ENCODE data around the gene NSD1. TPM values are rescaled to one million over a fixed set of nuclear protein-coding genes. Genes with fewer than 3 reads are reported as not detected.
A peak's percentile ranks its signal among the peaks of the same experiment; 100 is the strongest.

The NSD1 gene
- total RNA-seq, 2 donors from 2014 or later, result 40.6 to 44.2 TPM

- intact Hi-C loops (cut with DNase I), result no loop called here
- ATAC-seq (no peak), DNase-seq (no peak)
Observed at GRCh38 chr5:177189416-177189815, 55.8 kb downstream of the NSD1 start.

- DNase-seq, result no peak
- intact Hi-C loops (cut with DNase I), result no loop called here
- no peak for ATAC-seq
Observed at GRCh38 chr5:177189965-177190364, 56.4 kb downstream of the NSD1 start.

DNA sequence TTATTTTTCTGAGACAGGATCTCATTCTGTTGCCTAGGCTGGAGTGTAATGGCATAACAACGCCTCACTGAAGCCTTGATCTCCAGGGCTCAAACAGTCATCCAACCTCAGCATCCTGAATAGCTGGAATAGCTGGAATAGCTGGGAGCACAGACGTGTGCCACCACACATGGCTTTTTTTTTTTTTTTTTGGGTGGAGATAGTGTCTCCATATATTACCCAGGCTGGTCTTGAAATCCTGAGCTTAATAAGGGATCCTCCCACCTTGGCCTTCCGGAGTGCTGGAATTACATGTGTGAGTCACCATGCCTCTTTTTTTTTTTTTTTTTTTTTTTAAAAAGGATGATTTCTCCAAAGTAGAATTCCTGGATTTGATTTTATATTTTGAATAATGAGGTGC, 60.7 kb downstream of the NSD1 start:
- DNase-seq (peak; percentile 45), ATAC-seq (peak; percentile 57 to 87)
- intact Hi-C loops (cut with DNase I), result no loop called here

- ATAC-seq (no peak), DNase-seq (no peak)
- intact Hi-C loops (cut with DNase I), result no loop called here
Observed at GRCh38 chr5:177195307-177195952, 61.9 kb downstream of the NSD1 start.

DNA sequence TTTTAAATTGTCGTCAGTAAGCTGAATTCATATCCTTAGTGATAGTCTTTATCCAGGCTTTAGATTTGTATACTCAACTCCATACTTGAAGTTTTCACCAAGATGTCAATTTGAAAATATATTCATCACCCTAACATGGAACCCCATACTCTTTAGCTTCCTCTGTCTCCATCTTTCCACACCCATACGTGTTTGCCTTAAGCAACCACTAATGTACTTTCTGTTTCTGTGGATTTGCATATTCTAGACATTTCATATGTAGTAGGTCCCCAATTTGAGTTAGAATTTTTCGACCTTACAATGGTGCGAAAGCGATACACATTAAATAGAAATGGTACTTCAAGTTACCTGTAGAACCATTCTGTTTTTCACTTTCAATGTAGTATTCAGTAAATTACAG, 65.2 kb downstream of the NSD1 start:
- intact Hi-C loops (cut with DNase I), result no loop called here
- ATAC-seq (no peak), DNase-seq (no peak)

DNA sequence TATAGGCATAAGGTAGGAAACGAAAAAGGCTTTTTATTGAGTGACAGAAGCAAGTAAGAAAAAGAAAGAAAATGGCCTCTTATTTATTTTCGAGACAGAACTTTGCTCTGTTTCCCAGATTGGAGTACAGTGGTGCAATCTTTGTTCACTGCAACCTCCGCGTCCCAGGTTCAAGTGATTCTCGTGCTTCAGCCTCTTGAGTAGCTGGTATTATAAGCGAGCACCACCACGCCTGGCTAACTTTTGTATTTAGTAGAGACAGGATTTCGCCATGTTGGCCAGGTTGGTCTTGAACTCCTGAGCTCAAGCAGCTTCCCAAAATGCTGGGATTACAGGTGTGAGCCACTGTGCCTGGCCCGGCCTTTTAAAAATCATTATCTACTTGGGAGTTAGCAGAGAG, 70.7 kb downstream of the NSD1 start:
- DNase-seq, result no peak
- intact Hi-C loops (cut with DNase I), result loop anchor here in 1 of 2 donors (10.0 kb wide), 1 partner anchor 69 kb away; the partner anchor contains the start of gene NSD1

GRCh38 chr5:177209610-177210009, 76.0 kb downstream of the NSD1 start:
- ATAC-seq (no peak), DNase-seq (no peak)
- intact Hi-C loops (cut with DNase I), result loop anchor here in 1 of 2 donors (10.0 kb wide), 1 partner anchor 75 kb away; the partner anchor contains the start of gene NSD1

More for the DNA sequence above, 70.7 kb downstream of the NSD1 start:
- no peak for ATAC-seq

DNA sequence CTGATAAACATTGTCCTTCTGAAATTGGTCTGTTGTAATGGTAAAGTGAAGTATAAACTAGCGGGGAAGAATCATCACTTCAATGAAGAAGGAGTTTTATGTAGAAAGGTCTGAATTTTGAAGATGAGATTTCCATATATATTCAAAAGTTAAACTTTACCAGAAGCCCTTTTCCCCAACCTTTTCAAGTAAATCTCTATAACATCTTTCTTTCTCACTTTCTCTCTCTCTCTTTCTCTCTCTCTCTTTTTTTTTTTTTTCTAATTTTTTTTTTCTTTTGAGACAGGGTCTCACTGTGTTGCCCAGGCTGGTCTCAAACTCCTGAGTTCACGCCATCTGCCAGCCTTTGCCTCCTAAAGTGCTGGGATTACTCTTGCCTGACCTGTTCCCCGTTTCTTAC, 78.7 kb downstream of the NSD1 start:
- intact Hi-C loops (cut with DNase I), result no loop called here

GRCh38 chr5:177220576-177220975, 87.0 kb downstream of the NSD1 start:
- ATAC-seq (no peak), DNase-seq (no peak)
- intact Hi-C loops (cut with DNase I), result no loop called here

More for the DNA sequence above, 78.7 kb downstream of the NSD1 start:
- ATAC-seq (no peak), DNase-seq (no peak)

DNA sequence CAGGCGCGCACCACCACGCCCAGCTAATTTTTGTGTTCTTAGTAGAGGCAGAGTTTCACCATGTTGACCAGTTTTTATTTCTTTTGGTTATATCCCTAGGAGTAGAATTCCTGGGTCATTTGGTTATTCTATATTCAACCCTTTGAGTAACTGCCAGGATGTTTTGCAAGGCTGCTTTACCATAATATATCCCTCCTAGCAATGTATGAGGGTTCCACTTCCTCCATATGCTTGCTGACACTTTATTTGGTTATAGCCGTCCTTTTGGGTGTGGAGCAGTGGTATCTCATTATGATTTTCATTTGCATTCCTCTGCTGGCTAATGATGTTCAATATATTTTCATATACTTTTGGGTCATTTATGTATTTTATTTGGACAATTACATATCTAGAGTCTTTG, 88.7 kb downstream of the NSD1 start:
- ATAC-seq (no peak), DNase-seq (no peak)
- intact Hi-C loops (cut with DNase I), result no loop called here

- ATAC-seq (no peak), DNase-seq (no peak)
- intact Hi-C loops (cut with DNase I), result no loop called here
Observed at GRCh38 chr5:177225798-177226197, 92.2 kb downstream of the NSD1 start.

DNA sequence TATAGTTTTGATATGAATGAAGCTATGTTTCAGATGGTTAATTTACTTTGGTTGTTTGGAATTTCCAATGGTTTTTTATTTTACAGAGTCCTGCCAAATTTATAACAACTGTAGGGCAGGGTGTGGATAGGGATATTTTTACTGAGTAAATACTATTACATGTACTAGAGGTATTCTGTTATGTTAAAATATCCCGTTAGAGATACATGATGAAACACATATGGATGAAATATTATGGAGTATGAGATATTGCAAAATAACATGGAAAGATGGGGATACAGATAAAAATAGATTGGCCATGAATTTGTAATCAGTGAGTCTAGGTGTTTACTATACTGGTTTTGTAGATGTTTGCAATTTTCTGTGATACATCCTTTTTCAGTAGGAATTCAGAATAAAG, 93.3 kb downstream of the NSD1 start:
- ATAC-seq, result no peak
- no peak for DNase-seq
- intact Hi-C loops (cut with DNase I), result no loop called here

- intact Hi-C loops (cut with DNase I), result no loop called here
- ATAC-seq, result no peak
- no peak for DNase-seq
Observed at GRCh38 chr5:177228751-177229150, 95.2 kb downstream of the NSD1 start.

DNA sequence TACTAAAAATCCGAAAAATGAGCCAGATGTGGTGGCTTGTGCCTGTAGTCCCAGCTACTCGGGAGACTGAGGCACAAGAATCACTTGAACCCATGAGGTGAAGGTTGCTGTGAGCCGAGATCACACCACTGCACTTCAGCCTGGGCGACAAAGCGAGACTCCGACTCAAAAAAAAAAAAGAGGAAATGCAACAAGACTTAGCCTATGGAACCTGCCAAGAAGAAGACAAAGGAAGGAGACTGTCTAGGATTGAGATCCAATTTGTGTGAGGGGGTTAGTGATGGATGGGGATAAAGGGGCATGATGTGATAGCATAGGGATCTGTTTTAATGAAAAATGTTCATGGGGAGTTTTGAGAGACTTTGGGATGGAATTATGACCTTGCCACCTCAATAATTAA, 97.1 kb downstream of the NSD1 start:
- ATAC-seq (no peak), DNase-seq (no peak)
- intact Hi-C loops (cut with DNase I), result loop anchor here in 1 of 2 donors (10.0 kb wide), 1 partner anchor 116 kb away; no protein-coding TSS in a partner anchor

- intact Hi-C loops (cut with DNase I), result loop anchor here in 1 of 2 donors (10.0 kb wide), 1 partner anchor 117 kb away; no protein-coding TSS in a partner anchor
- DNase-seq (no peak), ATAC-seq (no peak)
Observed at GRCh38 chr5:177231479-177232250, 98.1 kb downstream of the NSD1 start.

DNA sequence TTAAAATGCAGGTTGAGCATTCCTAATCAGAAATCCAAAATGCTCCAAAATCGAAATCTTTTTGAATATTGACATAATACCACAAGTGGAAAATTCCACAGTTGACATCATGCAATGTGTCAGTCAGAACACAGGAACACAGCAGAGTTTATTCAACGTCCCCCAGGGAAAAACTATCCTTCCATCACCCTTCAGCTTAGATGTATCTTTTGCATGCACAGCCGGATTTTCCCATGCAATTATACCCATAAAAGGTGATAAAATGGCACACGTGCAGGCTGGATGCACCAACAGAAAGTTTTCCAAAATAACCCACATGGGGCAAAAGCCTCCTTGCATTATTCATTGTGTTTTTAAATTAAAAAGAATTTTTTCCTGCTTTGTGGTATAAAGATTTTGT, 98.8 kb downstream of the NSD1 start:
- intact Hi-C loops (cut with DNase I), result loop anchor here in 1 of 2 donors (10.0 kb wide), 1 partner anchor 118 kb away; no protein-coding TSS in a partner anchor
- no peak for DNase-seq
- ATAC-seq, result no peak

DNA sequence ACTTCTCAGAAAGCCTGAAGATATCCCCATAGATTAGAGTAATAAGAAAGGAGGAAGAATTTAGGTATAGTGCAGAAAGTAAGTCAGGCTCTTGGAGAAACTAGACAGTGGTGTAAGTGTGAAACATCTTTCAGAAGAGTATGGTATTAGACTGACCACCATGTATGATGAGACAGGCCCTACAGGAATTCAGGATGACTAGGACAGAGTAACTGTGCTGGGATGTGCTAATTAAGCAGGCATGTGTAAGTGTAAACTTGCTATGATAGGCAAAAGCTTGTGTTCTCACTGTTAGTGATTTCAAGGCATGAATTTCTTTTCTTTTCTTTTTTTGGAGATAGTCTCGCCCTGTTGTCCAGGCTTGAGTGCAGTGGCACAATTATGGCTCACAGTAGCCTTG, 99.2 kb downstream of the NSD1 start:
- intact Hi-C loops (cut with DNase I), result loop anchor here in 1 of 2 donors (10.0 kb wide), 1 partner anchor 118 kb away; no protein-coding TSS in a partner anchor
- ATAC-seq, result peak in 1 of 2 donors; percentile 56
- no peak for DNase-seq

- ATAC-seq (peak; percentile 68 to 80), DNase-seq (no peak)
- intact Hi-C loops (cut with DNase I), result loop anchor here in 1 of 2 donors (10.0 kb wide), 1 partner anchor 118 kb away; no protein-coding TSS in a partner anchor
Observed at GRCh38 chr5:177233206-177233605, 99.6 kb downstream of the NSD1 start.

- peak in 1 of 2 donors; percentile 23 for ATAC-seq
- intact Hi-C loops (cut with DNase I), result loop anchor here in 1 of 2 donors (10.0 kb wide), 1 partner anchor 119 kb away; no protein-coding TSS in a partner anchor
- DNase-seq, result no peak
Observed at GRCh38 chr5:177233802-177234201, 100.2 kb downstream of the NSD1 start.

DNA sequence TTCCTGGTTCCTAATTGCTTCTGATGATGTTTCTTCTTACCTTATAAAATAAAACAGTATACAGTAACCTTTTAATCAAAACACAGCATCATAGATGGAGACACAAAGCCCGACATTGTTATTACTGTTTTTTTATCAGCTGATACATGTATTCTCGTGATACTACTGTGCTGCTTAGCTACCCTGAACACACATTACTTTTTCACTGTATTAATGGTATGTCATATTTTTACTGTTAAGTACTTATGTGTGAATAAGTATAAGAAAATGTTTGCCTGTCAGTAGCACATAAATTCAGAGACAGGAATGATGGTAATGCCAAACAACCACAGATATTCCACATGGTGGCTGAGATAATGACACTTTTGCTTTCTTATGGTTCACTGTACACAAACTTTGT, 101.3 kb downstream of the NSD1 start:
- ATAC-seq, result no peak
- intact Hi-C loops (cut with DNase I), result loop anchor here in 1 of 2 donors (10.0 kb wide), 1 partner anchor 120 kb away; no protein-coding TSS in a partner anchor
- no peak for DNase-seq

Measured in left cardiac atrium (tissue), 4 donors.